Vagina (tissue), 2 donors: ENCODE results near the gene RFT1. TPM values are rescaled to one million over a fixed set of nuclear protein-coding genes. Genes with fewer than 3 reads are reported as not detected.

Source experiments
- DNase-seq, 2 donors: peaks; one replicate each; pipeline ENCODE4 v3.0.0-alpha.2; 2017; ENCODE audit errors: extremely low spot score in 2 of 2
- H3K27ac ChIP-seq: fragments of 200-600 bp; sonication (generic); one replicate; pipeline ENCODE4 v1.5.1; 2019
- H3K27me3 ChIP-seq: fragments of 200-600 bp; sonication (generic); one replicate; pipeline ENCODE4 v1.5.1; 2019
- H3K36me3 ChIP-seq, 2 donors: fragments of 200-600 bp; sonication (generic); one replicate each; pipeline ENCODE4 v1.5.1; 2017 to 2019
- H3K4me1 ChIP-seq: fragments of 200-600 bp; sonication (generic); one replicate; pipeline ENCODE4 v1.5.1; 2019
- H3K4me3 ChIP-seq, 2 donors: fragments of 200-600 bp; sonication (generic); 1 replicate in 1 of 2; 2 replicates in 1 of 2; pipeline ENCODE4 v1.5.1; 2016 to 2019
- H3K9me3 ChIP-seq: fragments of 200-600 bp; sonication (generic); one replicate; pipeline ENCODE4 v1.5.1; 2019
- CTCF ChIP-seq, 3 experiments: fragments of 450-650 bp in 2 of 3; fragments of 200-600 bp in 1 of 3; sonication (generic) in 1 of 3; IDR thresholded peaks; one replicate each; pipeline ENCODE4 v1.5.1; 2017 to 2019; ENCODE audit warnings: antibody characterized with exemption in 3 of 3, mild to moderate bottlenecking in 2 of 3, moderate library complexity in 2 of 3
- POLR2A ChIP-seq, 2 donors: fragments of 450-650 bp; IDR thresholded peaks; one replicate each; pipeline ENCODE4 v1.6.1; 2017; ENCODE audit warnings: antibody characterized with exemption in 2 of 2, mild to moderate bottlenecking in 2 of 2, moderate library complexity in 2 of 2
- POLR2AphosphoS5 ChIP-seq, 2 donors: sonication (generic); formaldehyde crosslinking; IDR thresholded peaks; one replicate each; pipeline ENCODE4 v1.9.0; 2017; ENCODE audit warnings: antibody characterized with exemption in 2 of 2, mild to moderate bottlenecking in 2 of 2, low read depth in 1 of 2; ENCODE audit not compliant: insufficient read depth in 1 of 2
- intact Hi-C: fragments of 100-400 bp; cut with DNase I; formaldehyde crosslinking; loops from one replicate; pipeline ENCODE4 v1.15.1; 2023
- total RNA-seq: library from RNA; depleted of rRNA; stranded (reverse); fragments of >200 nt; gene quantifications from one replicate; pipeline ENCODE4 v1.2.3, GENCODE V29; 2016

Gene RFT1
- total RNA-seq, 1 donor from 2014 or later: 13.8 TPM

GRCh38 chr3:53043738-53044137 lies 86.5 kb downstream of the RFT1 start:
- Histone ChIP-seq H3K9me3 (no peaks in the 10 kb centered on the region), H3K27ac (no peak overlapping the region), H3K4me3 (no peak overlapping the region), H3K4me1 (peaks cover 17% of the 10 kb centered on the region), H3K36me3 (no peaks in the 10 kb centered on the region), H3K27me3 (no peaks in the 10 kb centered on the region)
- no peak for DNase-seq
- TF ChIP-seq POLR2AphosphoS5 (IDR thresholded peaks at IDR 0.05; ENCODE audit: insufficient read depth in 1 of 2, low read depth in 1 of 2): no peak
- TF ChIP-seq POLR2A (IDR thresholded peaks at IDR 0.05): no peak
- no peak for TF ChIP-seq CTCF (IDR thresholded peaks at IDR 0.05)
- intact Hi-C loops: no loop called here

- Histone ChIP-seq H3K4me1 (peaks cover 17% of the 10 kb centered on the region), H3K4me3 (no peak overlapping the region), H3K27ac (no peak overlapping the region), H3K9me3 (no peaks in the 10 kb centered on the region), H3K27me3 (no peaks in the 10 kb centered on the region), H3K36me3 (no peaks in the 10 kb centered on the region)
- intact Hi-C loops: no loop called here
- no peak for DNase-seq
- TF ChIP-seq CTCF (IDR thresholded peaks at IDR 0.05) (no peak), POLR2AphosphoS5 (IDR thresholded peaks at IDR 0.05; ENCODE audit: insufficient read depth in 1 of 2, low read depth in 1 of 2) (no peak), POLR2A (IDR thresholded peaks at IDR 0.05) (no peak)
These were observed 87.6 kb downstream of the RFT1 start for GRCh38 chr3:53042651-53043050.

DNA sequence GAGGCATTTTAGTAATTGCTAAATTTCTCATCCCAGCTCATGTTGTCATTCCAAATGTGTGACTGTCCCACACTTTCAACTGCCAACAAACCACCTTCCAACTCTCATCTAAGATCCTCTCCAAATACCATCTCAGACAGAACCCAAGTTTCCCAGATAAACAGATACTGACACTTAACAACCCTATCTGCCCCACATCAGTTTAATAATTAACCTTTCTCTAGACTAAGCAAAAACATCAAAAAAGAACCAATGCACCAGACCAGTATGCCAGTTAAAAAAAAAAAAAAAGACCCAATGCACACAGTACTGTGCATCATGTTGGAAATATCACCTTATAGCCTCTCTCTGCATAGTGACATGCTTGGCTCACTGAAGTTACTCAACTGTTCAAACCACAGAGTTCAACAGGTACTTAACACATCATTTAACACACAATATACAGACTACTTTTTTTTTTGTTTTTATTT lies 89.8 kb downstream of the RFT1 start:
- Histone ChIP-seq H3K4me3 (no peak overlapping the region), H3K27ac (no peak overlapping the region), H3K4me1 (peaks cover 12% of the 10 kb centered on the region), H3K36me3 (no peaks in the 10 kb centered on the region), H3K27me3 (no peaks in the 10 kb centered on the region), H3K9me3 (no peaks in the 10 kb centered on the region)
- TF ChIP-seq CTCF (IDR thresholded peaks at IDR 0.05) (no peak), POLR2A (IDR thresholded peaks at IDR 0.05) (no peak), POLR2AphosphoS5 (IDR thresholded peaks at IDR 0.05; ENCODE audit: insufficient read depth in 1 of 2, low read depth in 1 of 2) (no peak)
- intact Hi-C loops: no loop called here
- no peak for DNase-seq

- Histone ChIP-seq H3K27ac (no peak overlapping the region), H3K4me3 (no peak overlapping the region), H3K4me1 (peaks cover 9% of the 10 kb centered on the region), H3K9me3 (no peaks in the 10 kb centered on the region), H3K27me3 (no peaks in the 10 kb centered on the region), H3K36me3 (no peaks in the 10 kb centered on the region)
- DNase-seq: no peak
- intact Hi-C loops: no loop called here
- TF ChIP-seq POLR2AphosphoS5 (IDR thresholded peaks at IDR 0.05; ENCODE audit: insufficient read depth in 1 of 2, low read depth in 1 of 2) (no peak), CTCF (IDR thresholded peaks at IDR 0.05) (no peak), POLR2A (IDR thresholded peaks at IDR 0.05) (no peak)
These were observed 90.9 kb downstream of the RFT1 start for GRCh38 chr3:53039376-53039752.

DNA sequence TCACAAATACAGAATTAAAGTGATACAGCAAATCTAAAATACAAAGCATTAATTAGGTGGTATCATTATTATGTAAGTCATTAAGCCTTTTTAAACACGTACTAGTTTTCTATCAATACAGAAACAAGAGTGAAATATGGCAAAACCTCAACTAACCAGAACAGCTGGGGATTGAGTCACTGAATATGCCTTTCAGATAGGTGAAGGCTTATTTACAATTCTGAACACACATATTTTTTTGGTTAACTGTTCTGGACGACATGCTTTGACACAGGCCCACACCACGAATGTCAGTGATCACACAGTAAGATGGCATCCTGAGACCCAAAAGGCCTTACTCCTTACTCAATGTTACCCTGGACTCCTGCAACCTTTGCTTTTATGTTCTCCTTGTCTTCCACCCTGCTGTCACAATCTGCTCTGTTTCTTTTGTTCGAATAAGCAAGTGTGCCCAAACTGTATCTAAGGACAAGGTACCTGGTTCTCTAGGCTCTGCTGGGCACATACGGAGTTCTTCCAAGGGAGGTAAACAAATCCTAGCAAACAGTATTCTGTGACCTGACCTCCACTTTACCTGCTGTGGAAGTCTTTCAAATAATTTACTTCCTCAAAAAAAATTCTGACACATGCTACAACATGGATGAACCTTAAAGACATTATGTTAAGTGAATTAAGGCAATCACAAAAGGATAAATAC lies 91.4 kb downstream of the RFT1 start:
- no peak overlapping the region for H3K4me3 ChIP-seq
- intact Hi-C loops: no loop called here
- peaks cover 4% of the 10 kb centered on the region for H3K4me1 ChIP-seq
- no peak overlapping the region for H3K27ac ChIP-seq
- no peaks in the 10 kb centered on the region for H3K9me3 ChIP-seq
- no peaks in the 10 kb centered on the region for H3K36me3 ChIP-seq
- no peaks in the 10 kb centered on the region for H3K27me3 ChIP-seq
- TF ChIP-seq POLR2AphosphoS5 (IDR thresholded peaks at IDR 0.05; ENCODE audit: insufficient read depth in 1 of 2, low read depth in 1 of 2) (no peak), POLR2A (IDR thresholded peaks at IDR 0.05) (no peak), CTCF (IDR thresholded peaks at IDR 0.05) (no peak)
- DNase-seq: no peak
